Endothelial cell of umbilical vein (primary cell): Measurements from ENCODE around the gene STPG3.

ENCODE experiments used
- EZH2 ChIP-seq: IDR thresholded peaks from 2 replicates; pipeline ENCODE4 v1.6.1; 2012; ENCODE audit warnings: borderline replicate concordance, low read depth, mild to moderate bottlenecking, moderate library complexity, low read length, inconsistent platforms; ENCODE audit not compliant: severe bottlenecking
- FOS ChIP-seq: IDR thresholded peaks from 2 replicates; pipeline ENCODE4 v1.6.1; 2011; ENCODE audit warnings: mild to moderate bottlenecking, low read length, moderate library complexity, borderline replicate concordance; ENCODE audit not compliant: insufficient read depth
- GATA2 ChIP-seq: IDR thresholded peaks from 2 replicates; pipeline ENCODE4 v1.7.0; 2011; ENCODE audit warnings: low read depth, mild to moderate bottlenecking, moderate library complexity, mixed read lengths, low read length; ENCODE audit not compliant: insufficient read length, insufficient read depth
- JUN ChIP-seq: IDR thresholded peaks from 2 replicates; pipeline ENCODE4 v1.6.1; 2011; ENCODE audit warnings: borderline replicate concordance, low read depth; ENCODE audit not compliant: insufficient read length, insufficient read depth
- POLR2A ChIP-seq: IDR thresholded peaks from 2 replicates; pipeline ENCODE4 v1.6.1; 2012; ENCODE audit warnings: low read depth, mild to moderate bottlenecking, control low read depth, low read length
- POLR2AphosphoS5 ChIP-seq: IDR thresholded peaks from 2 replicates; pipeline ENCODE4 v1.6.1; 2012; ENCODE audit warnings: low read depth, mild to moderate bottlenecking, control low read depth, low read length, moderate library complexity; ENCODE audit not compliant: insufficient read depth
- TF ChIP-seq, protein P1 (sequence below), 2 donors: IDR thresholded peaks; 1 replicate in 1 of 2; 2 replicates in 1 of 2; pipeline ENCODE4 v1.5.1; 2011; ENCODE audit warnings: low read length in 2 of 2, mild to moderate bottlenecking in 2 of 2, moderate library complexity in 2 of 2, control low read depth in 1 of 2, inconsistent platforms in 1 of 2, low read depth in 1 of 2; ENCODE audit not compliant: insufficient read depth in 1 of 2; ENCODE audit errors: extremely low read depth in 1 of 2
- TF ChIP-seq, protein P2 (sequence below): IDR thresholded peaks from 2 replicates; pipeline ENCODE4 v1.6.1; 2011; ENCODE audit not compliant: insufficient read depth, insufficient read length

DNA sequence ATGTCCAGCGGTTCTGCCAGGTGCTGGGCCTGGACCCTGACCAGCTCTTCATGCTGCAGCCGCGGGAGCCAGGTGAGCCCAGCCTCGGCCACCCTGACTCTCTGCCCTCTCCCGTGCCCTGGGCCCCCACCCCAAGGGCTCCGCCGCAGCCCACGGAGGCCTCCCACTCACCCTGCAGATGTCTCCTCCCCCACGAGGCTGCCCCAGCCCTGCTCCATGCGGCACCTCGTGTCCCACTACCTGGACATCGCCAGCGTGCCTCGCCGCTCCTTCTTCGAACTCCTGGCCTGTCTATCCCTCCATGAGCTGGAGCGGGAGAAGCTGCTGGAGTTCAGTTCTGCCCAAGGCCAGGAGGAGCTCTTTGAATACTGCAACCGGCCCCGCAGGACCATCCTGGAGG lies 36.5 kb upstream of the STPG3 start:
- TF ChIP-seq, protein P1, sequence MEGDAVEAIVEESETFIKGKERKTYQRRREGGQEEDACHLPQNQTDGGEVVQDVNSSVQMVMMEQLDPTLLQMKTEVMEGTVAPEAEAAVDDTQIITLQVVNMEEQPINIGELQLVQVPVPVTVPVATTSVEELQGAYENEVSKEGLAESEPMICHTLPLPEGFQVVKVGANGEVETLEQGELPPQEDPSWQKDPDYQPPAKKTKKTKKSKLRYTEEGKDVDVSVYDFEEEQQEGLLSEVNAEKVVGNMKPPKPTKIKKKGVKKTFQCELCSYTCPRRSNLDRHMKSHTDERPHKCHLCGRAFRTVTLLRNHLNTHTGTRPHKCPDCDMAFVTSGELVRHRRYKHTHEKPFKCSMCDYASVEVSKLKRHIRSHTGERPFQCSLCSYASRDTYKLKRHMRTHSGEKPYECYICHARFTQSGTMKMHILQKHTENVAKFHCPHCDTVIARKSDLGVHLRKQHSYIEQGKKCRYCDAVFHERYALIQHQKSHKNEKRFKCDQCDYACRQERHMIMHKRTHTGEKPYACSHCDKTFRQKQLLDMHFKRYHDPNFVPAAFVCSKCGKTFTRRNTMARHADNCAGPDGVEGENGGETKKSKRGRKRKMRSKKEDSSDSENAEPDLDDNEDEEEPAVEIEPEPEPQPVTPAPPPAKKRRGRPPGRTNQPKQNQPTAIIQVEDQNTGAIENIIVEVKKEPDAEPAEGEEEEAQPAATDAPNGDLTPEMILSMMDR (IDR thresholded peaks at IDR 0.05; ENCODE audit: extremely low read depth in 1 of 2, insufficient read depth in 1 of 2, low read depth in 1 of 2, low read length in 2 of 2), result no peak
- TF ChIP-seq, protein P2, sequence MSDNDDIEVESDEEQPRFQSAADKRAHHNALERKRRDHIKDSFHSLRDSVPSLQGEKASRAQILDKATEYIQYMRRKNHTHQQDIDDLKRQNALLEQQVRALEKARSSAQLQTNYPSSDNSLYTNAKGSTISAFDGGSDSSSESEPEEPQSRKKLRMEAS, result no peak
- no peak for TF ChIP-seq POLR2A
- TF ChIP-seq POLR2AphosphoS5, result no peak
- TF ChIP-seq EZH2, result no peak
- TF ChIP-seq JUN, result no peak
- TF ChIP-seq FOS, result no peak
- no peak for TF ChIP-seq GATA2
